GM19455 (cell line): ENCODE measurements around the gene SMIM38.

Source experiments
- ATAC-seq: cut with Tn5 transposase; IDR thresholded peaks from one replicate; pipeline ENCODE4 v1.9.1; 2021; ENCODE audit not compliant: unreplicated experiment

SMIM38 gene

DNA sequence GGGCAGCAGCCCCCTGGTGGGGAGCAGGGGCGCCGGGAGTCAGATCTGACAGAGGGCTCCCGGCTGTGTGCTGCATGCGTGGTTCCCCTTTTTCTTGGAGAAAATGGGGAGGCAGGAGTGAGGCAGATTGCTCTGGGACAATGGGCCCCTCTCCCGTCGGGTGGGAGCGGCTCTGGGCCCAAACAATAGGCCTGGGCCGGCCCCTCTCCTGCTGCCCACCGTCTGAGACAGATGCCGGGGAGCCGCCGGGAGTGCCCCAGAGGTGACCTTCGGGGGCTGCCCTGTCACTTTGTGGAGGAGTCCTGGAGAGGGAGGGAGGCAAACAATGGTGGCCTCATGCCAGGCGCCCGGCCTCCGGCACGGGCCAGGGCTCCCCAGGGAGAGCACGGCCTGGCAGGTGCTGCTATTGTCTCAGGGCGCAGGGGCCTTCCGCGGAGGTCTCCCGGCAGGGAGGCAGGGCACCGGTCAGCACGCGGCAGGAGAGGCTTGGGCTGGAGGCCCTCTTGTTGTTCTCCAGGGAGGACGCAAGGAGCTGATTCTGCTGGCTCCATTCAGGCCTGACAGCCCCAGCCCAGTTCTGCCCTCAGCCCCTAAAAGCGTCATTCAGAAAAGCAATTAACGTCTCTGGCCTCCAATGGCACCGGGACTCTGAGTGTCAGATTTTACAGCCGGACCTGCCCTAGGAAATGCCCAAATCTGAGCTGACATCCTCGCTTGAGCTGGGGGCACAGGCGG, 44.8 kb downstream of the SMIM38 start:
- no peak for ATAC-seq

DNA sequence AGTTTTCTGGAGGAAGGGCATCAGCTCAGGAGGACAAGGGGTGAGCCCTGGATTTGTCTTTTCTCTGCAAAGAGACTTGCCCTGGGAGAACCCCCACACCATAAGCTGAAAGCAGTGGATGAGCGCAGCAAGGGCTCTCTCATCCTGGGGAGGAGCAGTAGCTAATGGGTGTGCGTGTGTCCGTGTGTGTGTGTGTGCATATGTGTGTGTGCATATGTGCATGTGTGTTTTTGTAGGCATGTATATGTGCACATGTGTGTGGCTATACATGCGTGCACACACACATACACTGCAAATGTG, 45.3 kb downstream of the SMIM38 start:
- ATAC-seq: no peak

DNA sequence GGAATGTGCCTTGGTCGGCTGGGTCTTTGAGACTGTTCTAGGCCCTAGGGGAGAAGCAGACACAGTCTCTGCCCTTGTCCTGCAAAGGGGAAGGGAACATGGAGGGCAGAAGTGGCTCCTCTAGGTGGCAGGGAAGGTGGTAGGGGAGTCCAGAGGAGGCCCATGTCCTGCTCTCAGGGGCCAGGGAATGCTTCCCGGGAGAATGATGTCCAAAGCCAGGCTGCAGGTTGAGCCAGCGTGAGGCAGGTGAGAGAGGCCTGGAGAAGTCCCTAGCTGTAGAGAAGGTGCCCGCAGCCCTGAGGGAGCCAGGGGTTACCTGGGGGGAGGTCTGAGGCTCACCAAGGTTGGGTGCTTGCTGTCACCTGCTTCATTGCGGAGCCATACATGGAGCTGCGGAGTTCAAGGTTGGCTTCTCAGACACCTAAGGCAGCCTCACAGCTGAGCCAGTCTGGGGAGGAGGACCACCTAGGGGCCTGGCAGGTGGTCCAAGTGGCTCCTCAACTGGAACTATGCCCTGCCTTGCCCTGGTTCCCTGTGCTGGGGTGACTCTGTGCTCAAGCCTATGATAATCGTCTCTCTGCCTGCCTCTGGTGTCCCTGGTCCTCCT, 46.1 kb downstream of the SMIM38 start:
- no peak for ATAC-seq

DNA sequence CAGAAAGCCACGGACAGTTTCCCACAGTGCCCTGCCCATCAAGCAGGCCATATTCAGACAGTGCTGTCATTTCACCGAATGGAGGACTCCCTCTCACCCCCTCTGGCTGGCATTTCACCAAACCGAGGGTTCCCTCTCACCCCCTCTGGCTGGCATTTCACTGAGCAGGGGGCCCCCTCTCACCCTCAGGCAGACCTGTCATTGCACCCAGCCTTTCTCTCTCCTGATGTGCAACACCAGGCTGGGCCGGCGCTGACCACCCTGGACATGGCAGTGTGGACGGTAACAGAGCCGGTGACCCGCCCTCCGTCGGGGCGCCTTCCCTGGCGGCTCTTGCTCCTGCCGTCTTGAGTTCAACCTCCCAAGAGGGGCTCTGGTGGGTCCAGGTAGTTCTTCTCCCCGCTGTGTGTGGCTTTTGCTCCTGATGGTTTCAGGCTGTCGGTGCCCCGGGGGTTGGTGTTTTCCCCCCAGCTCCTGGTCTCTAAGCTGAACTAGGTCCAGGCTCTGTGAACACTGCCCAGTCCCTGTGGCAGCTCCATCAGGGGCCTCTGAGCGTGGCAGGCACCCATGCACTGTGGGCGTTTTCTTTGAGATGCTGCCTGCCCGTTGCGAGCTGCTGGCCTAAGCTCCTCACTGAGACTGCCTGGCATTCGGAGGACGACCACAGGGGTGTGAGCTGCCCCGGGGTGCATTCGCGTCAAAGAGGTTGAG, 46.9 kb downstream of the SMIM38 start:
- no peak for ATAC-seq

DNA sequence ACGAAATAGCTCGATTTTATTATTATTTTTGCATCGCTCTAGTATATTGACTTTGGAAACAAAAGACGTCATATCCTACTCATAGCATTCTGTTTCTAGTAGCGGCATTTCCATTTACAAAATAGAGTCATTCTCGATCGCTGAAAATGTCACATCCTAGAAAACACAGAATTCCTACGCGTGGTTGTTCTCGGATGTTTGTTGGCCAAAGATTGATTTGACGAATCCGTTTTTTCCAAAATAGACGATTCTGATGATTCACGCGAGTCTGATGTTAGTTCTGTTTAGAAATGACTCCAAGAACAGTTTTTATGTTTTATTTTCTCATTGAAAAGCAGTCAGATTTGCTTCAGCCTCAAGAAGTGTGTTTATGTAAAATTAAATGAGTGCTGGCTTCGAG, 47.6 kb downstream of the SMIM38 start:
- no peak for ATAC-seq

DNA sequence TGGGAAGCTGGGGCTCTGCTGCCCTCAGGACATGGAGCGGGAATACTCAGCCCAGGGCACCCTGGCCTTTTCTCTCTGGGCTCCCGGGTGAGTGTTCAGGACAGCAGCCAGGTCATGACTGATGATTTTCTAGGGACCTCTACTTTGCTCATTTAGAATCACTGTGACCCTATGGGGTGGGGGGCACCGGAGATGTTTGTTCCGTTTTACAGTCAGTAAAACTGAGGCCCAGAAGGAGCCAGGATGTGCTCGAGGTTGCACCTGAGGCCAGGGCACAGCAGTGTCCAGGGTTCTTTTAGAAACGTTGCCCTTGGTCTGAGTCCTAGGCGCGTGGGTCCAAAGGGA, 48.1 kb downstream of the SMIM38 start:
- no peak for ATAC-seq

DNA sequence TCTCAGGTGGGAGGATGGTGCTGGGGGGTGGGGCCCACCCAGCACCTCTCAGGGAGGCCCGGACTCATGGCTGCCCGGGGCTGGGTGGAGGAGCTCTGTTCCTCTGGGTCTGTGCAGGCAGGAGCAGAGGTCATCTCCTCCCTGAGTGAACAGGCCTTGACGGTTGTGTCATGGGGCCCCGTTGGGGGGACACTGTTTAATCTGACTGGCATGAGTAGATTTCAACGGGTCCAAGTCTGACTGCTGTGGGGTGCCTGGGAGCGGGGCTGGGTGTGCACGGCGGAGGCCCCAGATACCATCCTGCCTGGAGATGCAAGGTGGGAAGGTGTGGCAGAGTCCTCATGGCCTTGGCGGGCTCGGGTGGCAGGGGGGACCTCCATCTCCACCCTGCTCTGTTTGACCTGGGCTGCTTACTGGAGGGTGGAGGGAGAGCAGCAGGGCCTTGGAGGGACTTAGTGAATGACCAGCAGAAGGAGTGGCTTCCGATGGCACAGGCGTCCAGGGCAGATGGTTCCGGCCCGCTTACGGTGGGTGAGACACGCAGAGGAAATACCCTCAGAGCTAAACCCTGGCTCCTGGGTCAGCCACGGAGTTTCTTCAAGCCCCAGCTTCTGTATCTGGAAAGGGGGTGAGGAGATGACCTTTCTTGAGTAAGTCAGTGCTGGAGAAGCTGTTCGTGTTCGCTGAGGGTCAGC, 48.7 kb downstream of the SMIM38 start:
- ATAC-seq: no peak

DNA sequence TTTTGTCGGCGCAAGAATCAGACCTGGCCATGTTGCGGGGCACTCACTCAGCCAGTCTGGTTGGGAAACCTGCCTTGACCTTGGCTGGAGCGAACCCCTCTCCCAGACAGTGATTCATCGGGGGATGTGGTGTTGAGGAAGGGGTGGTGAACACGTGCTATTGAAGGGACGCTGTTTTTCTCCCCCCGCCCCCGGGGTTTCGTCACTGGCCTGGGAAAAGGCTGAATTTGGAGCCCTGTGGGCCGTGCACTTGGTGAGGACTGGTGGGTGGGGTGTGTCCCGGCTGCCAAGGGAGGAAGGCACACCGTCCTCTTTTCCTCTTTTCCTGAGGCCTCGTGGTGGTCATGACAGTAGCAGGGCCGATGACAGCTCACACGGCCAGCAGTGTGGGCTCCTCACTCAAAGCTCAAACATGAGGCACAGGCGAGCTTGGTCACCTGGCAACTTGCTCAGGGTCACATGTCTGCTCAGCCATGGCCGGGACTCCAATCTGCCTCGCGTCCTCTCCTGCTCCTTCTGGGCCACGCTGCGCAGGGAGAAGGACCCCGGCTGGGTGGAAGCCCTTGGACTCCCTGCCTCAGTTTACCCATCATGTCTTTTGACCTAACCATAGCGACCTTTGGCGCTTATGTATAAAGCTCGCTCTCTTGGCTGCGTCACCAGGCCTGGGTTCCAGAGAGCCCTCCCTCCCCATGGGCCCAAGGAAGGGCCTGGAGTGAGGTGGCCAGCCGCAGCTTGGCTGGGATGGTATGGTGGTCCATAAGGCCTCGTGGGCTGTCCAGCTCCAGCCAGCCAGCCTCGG, 49.4 kb downstream of the SMIM38 start:
- no peak for ATAC-seq
